ENCODE measurements around the gene PRKAR1B. TPM values are rescaled to one million over a fixed set of nuclear protein-coding genes. Genes with fewer than 3 reads are reported as not detected.

The PRKAR1B gene
- total and polyA plus RNA-seq, 8 donors: 4.5 to 45.8 (median 11.1) TPM

DNA sequence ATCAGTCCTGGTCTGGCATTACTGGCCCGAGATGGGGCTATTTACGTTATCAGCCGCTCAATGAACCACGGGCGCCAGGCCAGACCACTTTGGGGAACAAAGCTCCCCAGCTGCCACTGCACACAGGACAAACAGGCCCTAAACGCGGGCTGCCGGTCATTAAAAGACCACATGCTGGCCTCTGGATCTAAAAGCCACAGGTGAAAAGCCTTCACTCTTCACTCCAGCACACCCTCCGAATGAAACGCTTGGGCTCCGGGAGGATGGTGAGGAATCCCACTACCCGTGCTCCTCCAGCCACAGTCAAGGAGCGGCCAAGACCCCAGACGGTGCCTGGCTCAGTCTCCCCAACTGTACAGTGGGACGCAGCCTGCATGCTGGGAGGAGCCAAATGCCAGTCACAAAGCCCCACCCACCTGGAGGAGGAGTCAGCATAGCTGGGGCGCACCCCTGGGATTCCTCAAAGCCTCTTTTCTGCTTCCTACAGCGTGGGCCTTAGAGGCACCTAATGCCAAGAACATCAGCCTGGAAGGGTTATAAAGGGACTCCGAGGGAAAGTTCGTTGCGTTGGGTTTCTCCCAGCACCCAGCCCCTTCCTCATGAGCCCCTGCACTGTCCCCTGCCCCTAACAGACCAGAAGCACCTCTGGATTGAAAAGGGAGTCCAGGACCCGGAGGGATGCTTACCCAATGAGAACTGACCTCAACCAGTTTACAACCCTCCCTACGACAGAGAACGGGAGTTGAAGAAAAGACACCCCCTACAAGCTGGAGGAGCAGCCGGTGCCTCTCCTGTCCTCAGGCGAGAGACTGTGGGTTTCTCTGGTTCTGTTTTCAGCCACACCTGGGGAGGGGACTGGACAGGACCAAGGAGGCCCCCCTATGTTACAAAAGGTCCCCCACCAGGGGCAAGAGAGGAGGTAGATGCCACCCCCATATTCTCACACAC, 212.2 kb downstream of the PRKAR1B start:
- Histone ChIP-seq H3K27me3 (peaks cover 0 to 46% (median 17%) of the 10 kb centered on the region in 3 donors), H3K27ac (peak overlapping the region; percentile 20 to 95 (median 92)), H3K9me3 (no peaks in the 10 kb centered on the region), H3K4me3 (peak overlapping the region in 3 of 4 donors; percentile 9 to 85 (median 76)), H3K36me3 (peaks cover 5 to 32% (median 24%) of the 10 kb centered on the region in 4 donors), H3K4me1 (peaks cover 48 to 76% (median 71%) of the 10 kb centered on the region in 4 donors)
- intact Hi-C loops (cut with DNase I; ENCODE audit: low total_unique reads): loop anchor here (10.0 kb wide), 1 partner anchor 180 kb away; no protein-coding TSS in a partner anchor
- WGBS, 5 donors: 34 to 55% (median 43%) methylated on average over 23 to 25 of the region's 25 CpGs
- DNase-seq: peak; percentile 67 to 77
- TF ChIP-seq EP300 (IDR thresholded peaks at IDR 0.05) (no peak), POLR2A (IDR thresholded peaks at IDR 0.05) (no peak), POLR2AphosphoS5 (IDR thresholded peaks at IDR 0.05) (peak in 1 of 3 donors; percentile 48)
- TF ChIP-seq, protein P1, sequence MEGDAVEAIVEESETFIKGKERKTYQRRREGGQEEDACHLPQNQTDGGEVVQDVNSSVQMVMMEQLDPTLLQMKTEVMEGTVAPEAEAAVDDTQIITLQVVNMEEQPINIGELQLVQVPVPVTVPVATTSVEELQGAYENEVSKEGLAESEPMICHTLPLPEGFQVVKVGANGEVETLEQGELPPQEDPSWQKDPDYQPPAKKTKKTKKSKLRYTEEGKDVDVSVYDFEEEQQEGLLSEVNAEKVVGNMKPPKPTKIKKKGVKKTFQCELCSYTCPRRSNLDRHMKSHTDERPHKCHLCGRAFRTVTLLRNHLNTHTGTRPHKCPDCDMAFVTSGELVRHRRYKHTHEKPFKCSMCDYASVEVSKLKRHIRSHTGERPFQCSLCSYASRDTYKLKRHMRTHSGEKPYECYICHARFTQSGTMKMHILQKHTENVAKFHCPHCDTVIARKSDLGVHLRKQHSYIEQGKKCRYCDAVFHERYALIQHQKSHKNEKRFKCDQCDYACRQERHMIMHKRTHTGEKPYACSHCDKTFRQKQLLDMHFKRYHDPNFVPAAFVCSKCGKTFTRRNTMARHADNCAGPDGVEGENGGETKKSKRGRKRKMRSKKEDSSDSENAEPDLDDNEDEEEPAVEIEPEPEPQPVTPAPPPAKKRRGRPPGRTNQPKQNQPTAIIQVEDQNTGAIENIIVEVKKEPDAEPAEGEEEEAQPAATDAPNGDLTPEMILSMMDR (IDR thresholded peaks at IDR 0.05): no peak

GRCh38 chr7:514242-514641, 212.8 kb downstream of the PRKAR1B start:
- peaks cover 48 to 74% (median 69%) of the 10 kb centered on the region in 4 donors for H3K4me1 ChIP-seq
- peaks cover 11 to 39% (median 31%) of the 10 kb centered on the region in 4 donors for H3K36me3 ChIP-seq
- DNase-seq: no peak
- intact Hi-C loops (cut with DNase I; ENCODE audit: low total_unique reads): loop anchor here (10.0 kb wide), 1 partner anchor 179 kb away; no protein-coding TSS in a partner anchor
- peaks cover 0 to 43% (median 16%) of the 10 kb centered on the region in 3 donors for H3K27me3 ChIP-seq
- peak overlapping the region; percentile 21 to 95 (median 92) for H3K27ac ChIP-seq
- no peaks in the 10 kb centered on the region for H3K9me3 ChIP-seq
- peak overlapping the region in 2 of 4 donors; percentile 76 to 85 for H3K4me3 ChIP-seq
- no peak for TF ChIP-seq EP300 (IDR thresholded peaks at IDR 0.05)
- TF ChIP-seq POLR2A (IDR thresholded peaks at IDR 0.05): no peak
- no peak for TF ChIP-seq POLR2AphosphoS5 (IDR thresholded peaks at IDR 0.05)
- TF ChIP-seq, protein P1 (IDR thresholded peaks at IDR 0.05): no peak
- 74 to 81% (median 78%) methylated on average over 7 to 10 of the region's 10 CpGs for WGBS, 5 donors

- Histone ChIP-seq H3K4me1 (peaks cover 45 to 69% (median 64%) of the 10 kb centered on the region in 4 donors), H3K27me3 (peaks cover 0 to 38% (median 11%) of the 10 kb centered on the region in 3 donors), H3K36me3 (peaks cover 16 to 45% (median 37%) of the 10 kb centered on the region in 4 donors), H3K27ac (peak overlapping the region; percentile 21 to 95 (median 92)), H3K9me3 (no peaks in the 10 kb centered on the region), H3K4me3 (no peak overlapping the region)
- no peak for TF ChIP-seq EP300 (IDR thresholded peaks at IDR 0.05)
- TF ChIP-seq, protein P1 (IDR thresholded peaks at IDR 0.05): no peak
- WGBS, 5 donors: 54 to 75% (median 69%) methylated on average over 18 to 20 of the region's 20 CpGs
- no peak for DNase-seq
- intact Hi-C loops (cut with DNase I; ENCODE audit: low total_unique reads): loop anchor here (10.0 kb wide), 1 partner anchor 179 kb away; no protein-coding TSS in a partner anchor
Observed at GRCh38 chr7:513521-514166, 213.4 kb downstream of the PRKAR1B start.

Data from stomach (tissue), 9 donors.